HL-60 (cell line): Measurements from ENCODE around the gene PRKX.
A peak's percentile ranks its signal among the peaks of the same experiment; 100 is the strongest.
"Not testable (repeated sequence)": the region's sequence is repeated elsewhere in the genome, so short reads cannot be mapped to it uniquely, and the experiment has no call there.

Experiments
- DNase-seq, 2 experiments: peaks; one replicate each; pipeline ENCODE4 v3.0.0-alpha.2; 2010 to 2020; ENCODE audit warnings: low read depth in 1 of 2, low spot score in 1 of 2
- H3K27ac ChIP-seq: fragments of 250-450 bp; sonication (Bioruptor Pico); replicated peaks from 2 replicates; pipeline ENCODE4 v1.5.1; 2020; ENCODE audit warnings: mild to moderate bottlenecking, moderate library complexity
- H3K27me3 ChIP-seq: fragments of 250-450 bp; sonication (Bioruptor Pico); 2 replicates; pipeline ENCODE4 v1.5.1; 2021; ENCODE audit warnings: mild to moderate bottlenecking, moderate library complexity; ENCODE audit not compliant: insufficient read depth, poor library complexity, severe bottlenecking
- H3K4me3 ChIP-seq: replicated peaks from 2 replicates; pipeline ENCODE4 v1.5.1; 2011; ENCODE audit warnings: mild to moderate bottlenecking, control low read depth, low read length; ENCODE audit not compliant: insufficient read depth
- CTCF ChIP-seq: IDR thresholded peaks from one replicate; pipeline ENCODE4 v1.5.1; 2011; ENCODE audit warnings: low read length, control low read depth, inconsistent platforms; ENCODE audit not compliant: insufficient read depth
- GABPA ChIP-seq: IDR thresholded peaks from 2 replicates; pipeline ENCODE4 v1.6.1; 2012; ENCODE audit warnings: low read depth
- POLR2AphosphoS5 ChIP-seq: IDR thresholded peaks from 2 replicates; pipeline ENCODE4 v1.6.1; 2012; ENCODE audit warnings: low read depth
- REST ChIP-seq: IDR thresholded peaks from 2 replicates; pipeline ENCODE4 v1.6.1; 2012; ENCODE audit warnings: low read depth; ENCODE audit not compliant: insufficient replicate concordance
- SPI1 ChIP-seq: IDR thresholded peaks from 2 replicates; pipeline ENCODE4 v1.6.1; 2012; ENCODE audit warnings: low read depth, mild to moderate bottlenecking, borderline replicate concordance

PRKX gene

GRCh38 chrX:3648084-3648483 lies 65.4 kb downstream of the PRKX start:
- Histone ChIP-seq H3K27ac (no peak overlapping the region), H3K4me3 (no peak overlapping the region), H3K27me3 (no peaks in the 10 kb centered on the region)
- TF ChIP-seq SPI1 (no peak), REST (no peak), CTCF (no peak), GABPA (no peak), POLR2AphosphoS5 (no peak)
- DNase-seq = no peak

- not testable (repeated sequence) for H3K27ac ChIP-seq, H3K4me3 ChIP-seq, H3K27me3 ChIP-seq
- peak in 1 of 2 experiments; percentile 29 for DNase-seq
Measured at GRCh38 chrX:3639858-3640631, 73.4 kb downstream of the PRKX start.

GRCh38 chrX:3639236-3639635 lies 74.2 kb downstream of the PRKX start:
- Histone ChIP-seq H3K27ac (no peak overlapping the region), H3K27me3 (no peaks in the 10 kb centered on the region), H3K4me3 (no peak overlapping the region)
- no peak for DNase-seq
- TF ChIP-seq GABPA (no peak), SPI1 (no peak), CTCF (no peak), REST (no peak), POLR2AphosphoS5 (no peak)

- H3K27me3 ChIP-seq = no peaks in the 10 kb centered on the region
- H3K27ac ChIP-seq = no peak overlapping the region
- TF ChIP-seq CTCF (no peak), SPI1 (no peak), POLR2AphosphoS5 (no peak)
- H3K4me3 ChIP-seq = no peak overlapping the region
- peak in 1 of 2 experiments; percentile 29 for DNase-seq
Measured at GRCh38 chrX:3638280-3638873, 75.1 kb downstream of the PRKX start.
